IMR-90 (cell line): ENCODE measurements around the gene TNS3. TPM values are rescaled to one million over a fixed set of nuclear protein-coding genes. Genes with fewer than 3 reads are reported as not detected.

ENCODE experiments used
- ATAC-seq: fragments of 200-7000 bp; cut with Tn5 transposase; 2 replicates; pipeline ENCODE4 v1.9.1; 2020; ENCODE audit warnings: low read depth, mild to moderate bottlenecking, moderate library complexity
- BruUV-seq: library from RNA; stranded (reverse); fragments of 400-500 nt; replicated peaks from 2 replicates; lab custom pipeline; 2021; lab: Mats Ljungman, UMichigan
- CTCF ChIA-PET: fragments of 300-600 bp; formaldehyde crosslinking; extraction: SDS; loops from one replicate; lab custom pipeline; 2021; ENCODE audit warnings: antibody characterized with exemption; lab: Yijun Ruan, JAX
- POLR2A ChIA-PET: fragments of 300-600 bp; sonication (Branson Sonifier 250); formaldehyde crosslinking; loops from one replicate; lab custom pipeline; 2022; ENCODE audit warnings: antibody characterized with exemption; ENCODE audit not compliant: unreplicated experiment; lab: Charles Lee
- DNase-seq: peaks from one replicate; pipeline ENCODE4 v3.0.0; 2013
- H2AFZ ChIP-seq: replicated peaks from 2 replicates; pipeline ENCODE3; 2013; ENCODE audit warnings: low read length, mild to moderate bottlenecking; ENCODE audit not compliant: poor library complexity
- H2AK5ac ChIP-seq: 2 replicates; pipeline ENCODE4 v1.6.1; 2013; ENCODE audit warnings: low read depth, low read length, inconsistent platforms
- H2AK9ac ChIP-seq: replicated peaks from 2 replicates; pipeline ENCODE3; 2013; ENCODE audit warnings: mild to moderate bottlenecking, low read depth, low read length, moderate library complexity; ENCODE audit not compliant: poor library complexity
- H2BK120ac ChIP-seq: 2 replicates; pipeline ENCODE4 v1.6.1; 2013; ENCODE audit warnings: low read depth, low read length, inconsistent platforms
- H2BK15ac ChIP-seq: 3 replicates; pipeline ENCODE4 v1.6.1; 2013; ENCODE audit warnings: low read depth, low read length, inconsistent platforms
- H2BK20ac ChIP-seq: 2 replicates; pipeline ENCODE4 v1.6.1; 2013; ENCODE audit warnings: low read depth, mild to moderate bottlenecking, inconsistent platforms, low read length, moderate library complexity
- H2BK5ac ChIP-seq: 2 replicates; pipeline ENCODE4 v1.6.1; 2013; ENCODE audit warnings: mild to moderate bottlenecking, low read depth, low read length, inconsistent platforms; ENCODE audit not compliant: poor library complexity, severe bottlenecking
- H3K14ac ChIP-seq: replicated peaks from 2 replicates; pipeline ENCODE4 v1.6.1; 2013; ENCODE audit warnings: low read depth, low read length, inconsistent platforms
- H3K18ac ChIP-seq: 2 replicates; pipeline ENCODE4 v1.6.1; 2013; ENCODE audit warnings: low read depth, low read length, control low read depth
- H3K23ac ChIP-seq: 2 replicates; pipeline ENCODE4 v1.6.1; 2013; ENCODE audit warnings: low read depth, low read length, inconsistent platforms
- H3K27ac ChIP-seq: 2 replicates; pipeline ENCODE4 v1.5.1; 2013; ENCODE audit warnings: mild to moderate bottlenecking, control low read depth, low read length; ENCODE audit not compliant: insufficient read depth
- H3K27me3 ChIP-seq: 2 replicates; pipeline ENCODE4 v1.6.1; 2013; ENCODE audit warnings: low read length; ENCODE audit not compliant: control insufficient read depth, insufficient read depth
- H3K36me3 ChIP-seq: 2 replicates; pipeline ENCODE4 v1.6.1; 2013; ENCODE audit warnings: low read length, mixed read lengths; ENCODE audit not compliant: control insufficient read depth, insufficient read depth
- H3K4ac ChIP-seq: 2 replicates; pipeline ENCODE4 v1.6.1; 2013; ENCODE audit warnings: low read depth, low read length, inconsistent platforms
- H3K4me1 ChIP-seq: 2 replicates; pipeline ENCODE4 v1.6.1; 2013; ENCODE audit warnings: low read length, mixed read lengths; ENCODE audit not compliant: control insufficient read depth, insufficient read depth
- H3K4me2 ChIP-seq: 2 replicates; pipeline ENCODE4 v1.6.1; 2013; ENCODE audit warnings: low read depth, mild to moderate bottlenecking, control low read depth, low read length, moderate library complexity
- H3K4me3 ChIP-seq: 2 replicates; pipeline ENCODE4 v1.5.1; 2013; ENCODE audit warnings: low read depth, mild to moderate bottlenecking, control low read depth, low read length, moderate library complexity; ENCODE audit not compliant: insufficient read depth
- H3K56ac ChIP-seq: 2 replicates; pipeline ENCODE4 v1.6.1; 2013; ENCODE audit warnings: low read length, inconsistent platforms; ENCODE audit not compliant: insufficient read depth; ENCODE audit errors: extremely low read depth
- H3K79me1 ChIP-seq, 2 experiments: 2 replicates each; pipeline ENCODE4 v1.6.1; 2013; ENCODE audit warnings: low read length in 2 of 2, inconsistent platforms in 1 of 2, low read depth in 1 of 2
- H3K9ac ChIP-seq: 2 replicates; pipeline ENCODE4 v1.6.1; 2013; ENCODE audit warnings: low read depth, low read length, control low read depth
- H3K9me1 ChIP-seq: 2 replicates; pipeline ENCODE4 v1.6.1; 2013; ENCODE audit warnings: low read length, inconsistent platforms; ENCODE audit not compliant: insufficient read depth
- H3K9me3 ChIP-seq: 2 replicates; pipeline ENCODE4 v1.6.1; 2013; ENCODE audit warnings: low read length; ENCODE audit not compliant: control insufficient read depth, insufficient read depth
- H4K20me1 ChIP-seq: 2 replicates; pipeline ENCODE4 v1.6.1; 2013; ENCODE audit warnings: low read length, inconsistent platforms; ENCODE audit not compliant: insufficient read depth
- H4K5ac ChIP-seq: 2 replicates; pipeline ENCODE4 v1.6.1; 2013; ENCODE audit warnings: mild to moderate bottlenecking, low read depth, low read length, control low read depth
- H4K8ac ChIP-seq, 2 experiments: 2 replicates each; pipeline ENCODE4 v1.6.1; 2013; ENCODE audit warnings: low read depth in 2 of 2, low read length in 2 of 2, control low read depth in 1 of 2, inconsistent platforms in 1 of 2
- H4K91ac ChIP-seq: 2 replicates; pipeline ENCODE4 v1.6.1; 2013; ENCODE audit warnings: low read depth, low read length, inconsistent platforms; ENCODE audit not compliant: insufficient read depth
- CEBPB ChIP-seq: IDR thresholded peaks from 2 replicates; pipeline ENCODE4 v1.6.1; 2012; ENCODE audit warnings: low read depth, low read length, improper control_type of control experiment
- RFX5 ChIP-seq: IDR thresholded peaks from 2 replicates; pipeline ENCODE4 v1.8.0; 2012; ENCODE audit warnings: low read depth, mild to moderate bottlenecking, low read length, moderate library complexity
- WGBS, 2 experiments: methylation state at CpG; one replicate each; pipeline versions ENCODE4 v1.1.5 to v1.1.7; 2013; ENCODE audit warnings: missing lambda C conversion rate in 2 of 2; ENCODE audit not compliant: insufficient read length in 1 of 2; ENCODE audit errors: extremely low coverage in 2 of 2; 5-methylcytosine and 5-hydroxymethylcytosine counted together
- dilution Hi-C: fragments of 300-500 bp; cut with HindIII; formaldehyde crosslinking; loops from one replicate; pipeline ENCODE4 v1.14.3; 2018; ENCODE audit warnings: low sequenced_read_pairs; ENCODE audit not compliant: unreplicated experiment
- in situ Hi-C: fragments of 300-500 bp; cut with MboI; formaldehyde crosslinking; loops from 3 replicates; pipeline ENCODE4 v1.14.3; 2019; ENCODE audit warnings: low sequenced_read_pairs, inconsistent platforms, mixed read lengths
- intact Hi-C: fragments of 100-400 bp; cut with micrococcal nuclease; formaldehyde crosslinking; loops from 2 replicates; pipeline ENCODE4 v1.10.0; 2022
- polyA plus RNA-seq, 3 experiments: library from polyadenylated mRNA; depleted of rRNA; stranded (reverse); fragments of >200 nt; gene quantifications; 2 replicates each; pipeline ENCODE4 v1.2.3, GENCODE V29; 2012; ENCODE audit warnings: low replicate concordance in 1 of 3
- total RNA-seq: library from RNA; depleted of rRNA; stranded (reverse); fragments of >200 nt; gene quantifications from 2 replicates; pipeline ENCODE4 v1.2.3, GENCODE V29; 2012

Gene TNS3
- total and polyA plus RNA-seq, 2 of the 4 experiments (the other 2 are of a cell fraction): 64.3 to 79.2 TPM

- H3K27me3 ChIP-seq: no peaks in the 10 kb centered on the region
- ChIA-PET POLR2A (no interaction called here), CTCF (interaction anchor here (0.6 to 1.2 kb wide), 3 partner anchors 35 to 284 kb away, joined by 4 to 6 read pairs (median 5); no protein-coding TSS in a partner anchor)
- intact Hi-C loops: no loop called here
- no peak overlapping the region for H3K27ac ChIP-seq
- H3K56ac ChIP-seq: no peak overlapping the region
- peak; percentile 30; the same call in 1 of the 2 replicates for TF ChIP-seq CEBPB
- TF ChIP-seq RFX5: no peak
- H3K9me1 ChIP-seq: peaks cover 24% of the 10 kb centered on the region
- TSS peak; percentile 23 for BruUV-seq
- H2AK9ac ChIP-seq: no peak overlapping the region
- H3K18ac ChIP-seq: no peak overlapping the region
- in situ Hi-C loops: no loop called here
- peak overlapping the region; percentile 28 for H3K23ac ChIP-seq
- peak; percentile 48 for DNase-seq
- H4K20me1 ChIP-seq: peaks cover 51% of the 10 kb centered on the region
- H3K4me3 ChIP-seq: no peak overlapping the region
- H3K14ac ChIP-seq: 0 out of 2 replicates have a peak overlapping the region, but pooled peaks have one; percentile 11
- whole genome bisulfite sequencing, 2 experiments: 89% methylated on average over 2 of the region's 5 CpGs; no CpG with 5 or more reads in 1 of the 2 experiments
- peaks cover under 1% of the 10 kb centered on the region; the same call in 1 of the 2 replicates for H3K9me3 ChIP-seq
- H4K5ac ChIP-seq: no peak overlapping the region
- peak overlapping the region; percentile 12; the same call in 1 of the 2 replicates for H2BK20ac ChIP-seq
- H3K36me3 ChIP-seq: 0 out of 2 replicates have a peak, but pooled peaks cover 2% of the 10 kb centered on the region
- H2AK5ac ChIP-seq: 0 out of 2 replicates have a peak overlapping the region, but pooled peaks have one; percentile 11
- no peak overlapping the region for H2BK5ac ChIP-seq
- no peak overlapping the region for H2AFZ ChIP-seq
- H2BK15ac ChIP-seq: 0 out of 3 replicates have a peak overlapping the region, but pooled peaks have one; percentile 11
- peak overlapping the region; percentile 51; the same call in 1 of the 2 replicates for H3K4me2 ChIP-seq
- dilution Hi-C loops: no loop called here
- H3K4ac ChIP-seq: peak overlapping the region; percentile 33
- no peak for ATAC-seq
- H3K9ac ChIP-seq: 0 out of 2 replicates have a peak overlapping the region, but pooled peaks have one; percentile 14
- H4K8ac ChIP-seq: no peak overlapping the region
- H2BK120ac ChIP-seq: peak overlapping the region; percentile 4; the same call in 1 of the 2 replicates
- H4K91ac ChIP-seq: peak overlapping the region; percentile 19
- peaks cover 38% of the 10 kb centered on the region for H3K4me1 ChIP-seq
- H3K79me1 ChIP-seq: peaks cover 29 to 82% of the 10 kb centered on the region in 2 experiments
These were observed 46.7 kb downstream of the TNS3 start for GRCh38 chr7:47535035-47535703.
